Testis (tissue), 2 donors: ENCODE data around the gene TENT5C.

Experiments
- CTCF ChIP-seq, 3 experiments: fragments of 450-650 bp in 2 of 3; fragments of 200-600 bp in 1 of 3; sonication (generic) in 1 of 3; IDR thresholded peaks; one replicate each; pipeline ENCODE4 v1.5.1; 2016 to 2019; ENCODE audit warnings: antibody characterized with exemption in 3 of 3, mild to moderate bottlenecking in 2 of 3, moderate library complexity in 1 of 3
- POLR2A ChIP-seq: fragments of 450-650 bp; IDR thresholded peaks from one replicate; pipeline ENCODE4 v1.6.1; 2017; ENCODE audit warnings: antibody characterized with exemption, mild to moderate bottlenecking, moderate library complexity

DNA sequence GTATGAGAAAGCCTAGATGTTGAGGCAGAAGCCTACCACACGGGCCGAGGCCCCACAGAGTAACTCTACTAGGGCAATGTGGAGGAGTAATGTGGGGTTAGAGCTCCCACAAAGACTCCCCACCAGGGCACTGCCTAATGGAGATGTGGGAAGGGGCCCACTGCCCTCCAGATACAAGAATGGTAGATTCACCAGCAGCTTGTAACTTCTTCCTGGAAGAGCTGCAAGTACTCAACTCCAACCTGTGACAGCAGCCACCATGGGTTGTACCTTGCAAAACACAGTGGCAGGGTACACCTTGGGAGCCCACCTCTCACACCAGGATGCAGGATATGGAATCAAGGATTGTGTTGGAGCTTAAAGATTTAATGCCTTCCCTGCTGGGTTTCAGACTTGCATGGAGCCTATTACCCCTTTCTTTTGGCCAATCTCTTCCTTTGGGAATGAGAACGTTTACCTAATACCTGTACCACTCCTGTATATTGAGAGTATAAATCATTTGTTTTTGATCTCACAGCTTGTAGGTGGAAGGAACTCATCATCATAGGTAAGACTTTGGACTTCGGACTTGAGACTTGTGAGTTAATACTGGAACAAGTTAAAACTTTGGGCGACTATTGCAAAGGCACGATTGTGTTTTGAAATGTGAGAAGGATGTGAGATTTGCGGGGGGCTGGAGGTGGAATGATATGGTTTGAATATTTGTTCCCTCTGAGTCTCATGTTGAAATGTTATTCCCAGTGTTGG is 57.5 kb downstream of the TENT5C start:
- TF ChIP-seq CTCF (IDR thresholded peaks at IDR 0.05) (no peak), POLR2A (no peak)
